GM12891 (cell line): ENCODE results near the gene MYL10.
"Not testable (repeated sequence)": the region's sequence is repeated elsewhere in the genome, so short reads cannot be mapped to it uniquely, and the experiment has no call there.

ENCODE experiments used
- DNase-seq: peaks from one replicate; pipeline ENCODE4 v3.0.0; 2011; ENCODE audit warnings: low spot score; ENCODE audit not compliant: insufficient read length
- FAIRE-seq: peaks from 2 replicates; lab custom pipeline; 2011; peaks lifted over from hg19 to GRCh38; lab: Jason Lieb, UNC
- PAX5 ChIP-seq: IDR thresholded peaks from 2 replicates; pipeline ENCODE4 v1.6.1; 2011; ENCODE audit warnings: low read length, moderate library complexity, mild to moderate bottlenecking; ENCODE audit not compliant: insufficient read depth, severe bottlenecking
- POLR2A ChIP-seq: IDR thresholded peaks from 2 replicates; pipeline ENCODE4 v1.6.1; 2011; ENCODE audit warnings: low read depth, low read length, control low read depth
- POLR2AphosphoS5 ChIP-seq: IDR thresholded peaks from 2 replicates; pipeline ENCODE4 v1.6.1; 2011; ENCODE audit warnings: low read depth, low read length, control low read depth
- POU2F2 ChIP-seq: IDR thresholded peaks from 2 replicates; pipeline ENCODE4 v1.6.1; 2011; ENCODE audit warnings: low read depth, mild to moderate bottlenecking, control low read depth, low read length, moderate library complexity
- SPI1 ChIP-seq: IDR thresholded peaks from 2 replicates; pipeline ENCODE4 v1.6.1; 2011; ENCODE audit warnings: low read depth, low read length, control low read depth
- TAF1 ChIP-seq: IDR thresholded peaks from 2 replicates; pipeline ENCODE4 v1.6.1; 2011; ENCODE audit warnings: low read depth, low read length, control low read depth

The MYL10 gene

DNA sequence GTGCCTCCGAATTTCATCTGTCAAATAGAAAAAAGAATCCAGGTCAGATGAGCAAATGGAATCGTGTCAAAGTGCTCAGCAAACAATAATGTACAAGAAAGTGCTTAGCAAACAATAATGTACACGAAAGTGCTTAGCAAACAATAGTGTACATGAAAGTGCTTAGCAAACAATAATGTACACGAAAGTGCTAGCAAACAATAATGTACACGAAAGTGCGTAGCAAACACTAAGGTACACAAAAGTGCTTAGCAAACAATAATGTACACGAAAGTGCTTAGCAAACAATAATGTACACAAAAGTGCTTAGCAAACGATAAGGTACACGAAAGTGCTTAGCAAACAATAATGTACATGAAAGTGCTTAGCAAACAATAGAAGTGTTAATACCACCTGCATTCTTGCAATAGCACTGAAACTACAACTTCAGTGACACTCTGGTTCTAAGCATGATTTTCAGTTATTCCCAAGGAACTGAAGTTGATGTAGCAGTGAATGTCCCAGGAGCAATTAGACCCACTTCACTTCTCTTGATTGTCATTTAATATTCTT lies 33.4 kb upstream of the MYL10 start:
- DNase-seq = no peak
- TF ChIP-seq SPI1 (no peak), POLR2A (no peak), POU2F2 (no peak), TAF1 (no peak), PAX5 (no peak), POLR2AphosphoS5 (no peak)
- no peak for FAIRE-seq

GRCh38 chr7:101659706-101660105 lies 30.6 kb upstream of the MYL10 start:
- FAIRE-seq = no peak

GRCh38 chr7:101657171-101657570 lies 28.1 kb upstream of the MYL10 start:
- DNase-seq (no peak), FAIRE-seq (no peak)
- TF ChIP-seq POLR2AphosphoS5 (no peak), SPI1 (no peak), TAF1 (no peak)

More at GRCh38 chr7:101659706-101660105, 30.6 kb upstream of the MYL10 start:
- no peak for TF ChIP-seq PAX5
- TF ChIP-seq POLR2AphosphoS5 = no peak
- no peak for TF ChIP-seq SPI1
- TF ChIP-seq POU2F2 = no peak
- TF ChIP-seq TAF1 = no peak
- TF ChIP-seq POLR2A = no peak
- no peak for DNase-seq

DNA sequence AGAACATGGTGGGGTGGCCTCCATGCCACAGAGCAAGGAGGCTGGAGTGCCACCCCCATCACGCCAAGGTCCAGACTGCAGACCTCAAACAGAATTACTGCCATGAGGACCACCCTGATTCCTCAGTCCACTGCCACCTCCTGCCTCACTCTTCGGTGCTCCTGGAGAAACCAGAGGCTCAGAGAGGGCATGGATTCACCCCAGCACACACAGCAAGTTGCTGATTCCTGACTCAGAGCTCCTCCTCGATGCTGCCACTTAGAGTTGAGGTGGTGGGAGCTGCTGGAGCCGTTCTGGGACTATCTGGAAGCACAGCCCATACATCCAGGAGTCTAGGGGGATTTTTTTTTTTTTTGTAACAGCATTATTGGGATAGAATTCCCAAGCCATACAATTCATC lies 22.0 kb upstream of the MYL10 start:
- DNase-seq (no peak), FAIRE-seq (no peak)
- no peak for TF ChIP-seq PAX5
- no peak for TF ChIP-seq SPI1
- no peak for TF ChIP-seq POLR2AphosphoS5
- no peak for TF ChIP-seq POLR2A
- TF ChIP-seq TAF1 = no peak
- no peak for TF ChIP-seq POU2F2

DNA sequence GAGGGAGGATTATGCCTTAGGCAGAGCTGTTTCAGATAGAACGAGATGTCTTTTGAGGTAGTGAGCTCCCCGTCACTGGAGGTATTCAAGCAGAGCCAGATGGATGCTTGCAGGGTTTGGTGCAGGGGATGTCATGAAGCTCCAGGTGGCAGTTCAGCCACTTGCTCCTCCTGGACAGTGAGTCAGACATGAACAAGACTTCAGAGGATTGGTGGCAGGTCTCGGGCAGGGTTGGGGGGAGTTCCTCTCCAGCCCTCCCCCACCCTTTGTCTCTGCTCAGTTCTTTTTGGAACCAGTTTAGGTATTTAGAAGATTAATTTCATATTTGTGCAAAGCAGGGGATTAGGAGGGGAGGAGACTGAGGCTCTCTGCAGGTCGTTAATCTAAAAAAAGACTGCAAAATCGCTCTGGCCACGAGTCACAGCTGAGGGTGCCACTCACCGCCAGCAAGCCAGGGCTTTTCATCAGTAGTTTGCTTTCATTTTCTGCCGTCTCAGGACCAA lies 21.5 kb upstream of the MYL10 start:
- DNase-seq (no peak), FAIRE-seq (no peak)

DNA sequence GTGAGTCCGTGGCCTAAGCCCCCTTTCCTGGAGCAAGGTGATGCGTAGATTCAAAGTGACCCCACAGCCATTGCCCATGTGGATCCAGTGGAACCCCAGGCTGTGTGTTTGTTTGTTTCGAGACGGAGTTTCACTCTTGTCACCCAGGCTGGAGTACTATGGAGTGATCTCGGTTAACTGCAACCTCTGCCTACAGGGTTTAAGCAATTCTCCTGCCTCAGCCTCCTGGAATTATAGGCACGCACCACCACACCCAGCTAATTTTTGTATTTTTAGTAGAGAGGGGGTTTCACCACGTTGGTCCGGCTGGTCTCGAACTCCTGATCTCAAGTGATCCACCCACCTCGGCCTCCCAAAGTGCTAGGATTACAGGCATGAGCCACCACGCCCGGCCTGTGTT lies 18.8 kb upstream of the MYL10 start:
- DNase-seq, FAIRE-seq: not testable (repeated sequence)

More for the DNA sequence above, 21.5 kb upstream of the MYL10 start:
- TF ChIP-seq SPI1 = no peak
- no peak for TF ChIP-seq PAX5

DNA sequence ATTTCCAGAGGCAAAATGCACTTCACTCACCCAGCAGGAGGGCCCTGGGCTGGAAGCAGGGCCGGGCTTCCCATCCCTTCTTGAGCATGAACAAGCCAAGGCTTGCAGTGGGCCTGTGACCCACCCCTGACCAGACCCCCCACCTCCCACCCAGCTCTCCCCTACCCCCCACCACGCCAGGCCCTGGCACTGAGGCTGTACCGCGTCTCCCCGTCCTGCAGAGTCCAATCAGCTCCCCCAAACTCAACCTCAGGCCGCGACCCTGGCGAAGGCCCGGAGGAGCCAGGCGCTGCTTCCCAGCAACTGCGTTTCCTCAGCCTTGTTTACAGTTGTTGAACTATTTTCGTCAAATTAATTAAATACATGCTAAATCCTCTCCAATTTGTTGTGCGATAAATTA lies 16.9 kb upstream of the MYL10 start:
- no peak for TF ChIP-seq POU2F2
- no peak for TF ChIP-seq PAX5
- no peak for TF ChIP-seq TAF1
- TF ChIP-seq SPI1 = no peak
- no peak for TF ChIP-seq POLR2AphosphoS5
- no peak for TF ChIP-seq POLR2A
- FAIRE-seq (no peak), DNase-seq (no peak)

- FAIRE-seq (no peak), DNase-seq (no peak)
- TF ChIP-seq POLR2A = no peak
- no peak for TF ChIP-seq POU2F2
- TF ChIP-seq TAF1 = no peak
- no peak for TF ChIP-seq PAX5
- TF ChIP-seq SPI1 = no peak
- no peak for TF ChIP-seq POLR2AphosphoS5
Observed at GRCh38 chr7:101644879-101645278, 15.8 kb upstream of the MYL10 start.

GRCh38 chr7:101639127-101639526 lies 10.0 kb upstream of the MYL10 start:
- not testable (repeated sequence) for FAIRE-seq

GRCh38 chr7:101636822-101637623 lies 7.9 kb upstream of the MYL10 start:
- DNase-seq = no peak
- TF ChIP-seq POU2F2 (no peak), SPI1 (no peak)
- no peak for FAIRE-seq

More at GRCh38 chr7:101639127-101639526, 10.0 kb upstream of the MYL10 start:
- DNase-seq = not testable (repeated sequence)
